Activated T-cell treated with anti-CD3 and anti-CD28 coated beads for 1 hour (primary cell): ENCODE measurements around the gene PARVA.

ENCODE experiments used
- DNase-seq: peaks from one replicate; pipeline ENCODE4 v3.0.0-alpha.2; 2020; ENCODE audit warnings: low read depth

The PARVA gene

GRCh38 chr11:12433121-12433520, 55.8 kb downstream of the PARVA start:
- no peak for DNase-seq

- DNase-seq, result no peak
Measured at GRCh38 chr11:12433571-12434324, 56.4 kb downstream of the PARVA start.

DNA sequence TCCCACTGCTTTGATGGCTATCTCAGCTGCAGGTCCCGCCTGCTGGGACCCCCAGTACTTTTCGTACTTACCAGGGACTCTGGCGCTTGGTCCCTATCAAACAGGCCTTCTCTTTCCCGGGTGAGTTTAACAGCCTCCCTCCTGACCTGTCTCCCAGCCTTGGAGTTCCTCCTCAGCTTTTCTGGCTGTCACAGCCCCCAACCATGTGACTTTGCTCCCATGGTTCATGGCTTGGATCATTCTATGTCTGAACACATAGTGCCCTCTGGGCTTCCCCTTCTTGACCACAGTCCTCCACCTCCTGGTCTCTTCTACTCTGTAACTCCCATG, 56.9 kb downstream of the PARVA start:
- no peak for DNase-seq

DNA sequence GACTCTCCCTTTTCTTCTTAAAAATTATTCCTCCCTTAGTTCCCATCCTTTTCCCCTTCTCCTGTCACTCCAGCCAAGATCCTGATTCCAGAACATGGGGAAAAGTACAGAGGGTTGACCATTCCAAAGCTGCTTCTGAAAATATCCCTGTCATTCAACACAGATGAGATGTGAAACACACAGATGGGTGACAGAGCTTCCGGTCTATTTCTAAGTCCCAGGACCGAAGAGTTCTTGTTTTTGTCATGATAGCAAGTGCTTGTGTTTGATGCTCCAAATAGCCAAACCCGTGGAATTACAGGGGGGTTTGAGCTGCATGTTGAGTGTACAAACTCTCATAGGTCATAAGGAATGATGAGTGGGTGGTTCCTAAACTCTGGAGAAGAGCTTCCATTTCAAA, 57.9 kb downstream of the PARVA start:
- no peak for DNase-seq

- DNase-seq, result no peak
Measured at GRCh38 chr11:12436266-12436665, 58.9 kb downstream of the PARVA start.

DNA sequence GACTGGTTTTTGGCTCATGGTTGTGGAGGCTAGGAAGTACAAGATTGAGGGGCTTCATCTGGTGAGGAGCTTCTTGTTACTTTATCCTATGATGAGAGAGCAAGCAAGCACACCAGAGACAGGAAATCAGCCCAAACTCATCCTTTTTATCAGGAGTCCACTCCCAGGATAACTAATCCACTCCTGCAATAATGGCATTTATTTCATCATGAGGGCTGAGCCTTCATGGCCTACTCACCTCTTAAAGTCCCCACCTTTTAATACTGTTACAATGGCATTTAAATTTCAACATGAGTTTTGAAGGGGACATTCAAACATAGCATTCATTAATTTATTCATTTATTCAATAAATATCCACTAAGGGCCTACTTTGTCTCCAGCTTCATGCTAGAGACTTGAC, 60.9 kb downstream of the PARVA start:
- DNase-seq, result no peak

DNA sequence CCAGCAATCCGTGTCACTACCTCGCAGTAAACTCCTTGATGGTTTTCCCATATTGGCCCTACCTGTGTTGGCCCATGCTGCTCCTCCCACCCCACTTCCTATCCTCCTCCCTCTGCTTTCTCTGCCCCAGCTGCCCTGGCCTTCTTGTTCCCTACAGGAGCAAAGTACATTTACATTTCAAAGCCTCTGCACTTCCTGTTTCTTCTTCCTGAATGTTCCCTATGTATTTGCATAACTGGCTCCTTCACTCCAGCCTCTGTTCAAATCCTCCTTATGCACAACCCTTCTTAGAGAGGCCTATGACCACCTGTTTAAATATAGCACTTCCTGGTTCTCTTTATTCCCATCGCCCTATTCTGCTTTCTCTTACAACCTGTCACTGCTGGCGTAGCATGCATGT, 62.2 kb downstream of the PARVA start:
- DNase-seq, result no peak

GRCh38 chr11:12440565-12440964, 63.2 kb downstream of the PARVA start:
- no peak for DNase-seq

- DNase-seq, result no peak
Measured at GRCh38 chr11:12441231-12441861, 64.0 kb downstream of the PARVA start.

DNA sequence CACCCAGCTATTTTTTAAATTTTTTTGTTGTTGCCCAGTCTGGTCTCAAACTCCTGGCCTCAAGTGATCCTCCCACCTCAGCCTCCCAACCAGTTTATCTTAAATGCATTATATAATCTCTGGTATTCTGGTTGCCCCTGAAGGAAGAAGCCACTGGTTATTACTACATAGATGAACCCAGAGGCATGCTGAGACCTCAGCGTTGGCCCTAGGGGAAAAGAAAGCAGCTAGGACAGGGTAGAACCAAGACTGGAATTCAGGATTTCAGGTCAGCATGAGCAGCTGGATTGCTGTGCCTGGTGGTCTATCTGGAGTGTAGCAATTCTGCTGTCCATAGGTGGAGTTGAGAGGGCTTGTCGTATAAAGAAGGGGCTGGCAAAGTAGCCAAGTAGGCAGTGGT, 67.2 kb downstream of the PARVA start:
- no peak for DNase-seq

DNA sequence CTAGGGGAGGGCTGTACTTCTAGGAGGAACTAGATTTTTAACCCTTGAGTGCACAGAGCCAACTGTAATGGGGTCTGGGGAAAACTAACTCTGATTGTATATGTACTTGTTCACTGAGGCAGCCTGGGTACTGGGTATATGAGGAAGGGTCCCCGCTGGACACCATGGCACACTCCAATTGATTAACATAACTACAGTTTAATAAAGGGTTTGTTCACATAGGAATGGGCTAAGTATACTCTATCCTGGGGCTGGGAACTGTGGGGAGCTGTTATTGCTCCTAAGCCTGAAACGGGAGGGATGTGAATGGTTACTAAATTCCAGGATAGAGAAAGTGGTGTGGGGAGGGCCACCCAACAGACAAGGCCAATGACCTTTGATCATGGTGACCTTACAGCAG, 67.6 kb downstream of the PARVA start:
- DNase-seq, result no peak

GRCh38 chr11:12446863-12447262, 69.5 kb downstream of the PARVA start:
- no peak for DNase-seq

- no peak for DNase-seq
Measured at GRCh38 chr11:12448131-12448939, 71.0 kb downstream of the PARVA start.

DNA sequence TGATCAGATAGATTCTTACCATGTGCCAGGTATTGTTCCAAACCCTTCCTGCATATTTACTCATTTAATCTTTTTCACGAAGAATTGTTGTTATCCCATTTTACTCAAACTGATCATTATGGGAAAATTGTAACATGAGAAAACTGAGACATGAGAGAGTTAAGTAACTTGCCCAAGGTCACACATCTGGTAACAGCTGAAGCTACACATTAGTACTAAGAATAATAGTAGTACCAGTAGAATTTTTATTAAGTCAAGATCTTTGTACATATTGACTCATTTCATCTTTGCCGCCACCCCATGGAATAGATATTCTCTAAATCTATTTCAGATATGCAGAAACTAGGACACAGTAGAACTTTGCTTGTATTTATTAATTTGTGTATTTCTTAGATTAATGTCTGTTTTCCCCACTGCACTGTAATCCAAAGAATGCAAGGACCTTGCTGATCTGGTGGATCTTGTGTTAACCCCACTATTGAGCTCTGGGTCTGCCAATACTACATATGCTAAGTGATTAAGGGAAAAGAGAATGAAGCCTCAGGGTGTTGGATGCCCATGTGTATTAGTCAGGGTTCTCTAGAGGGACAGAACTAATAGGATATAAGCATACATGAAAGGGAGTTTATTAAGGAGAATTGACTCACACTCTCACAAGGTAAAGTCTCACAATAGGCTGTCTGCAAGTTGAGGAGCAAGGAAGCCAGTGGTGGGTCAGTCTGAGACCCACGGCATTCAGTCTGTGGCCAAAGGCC, 72.8 kb downstream of the PARVA start:
- DNase-seq, result no peak

GRCh38 chr11:12451179-12451814, 73.9 kb downstream of the PARVA start:
- no peak for DNase-seq

- DNase-seq, result no peak
Measured at GRCh38 chr11:12453243-12453642, 75.9 kb downstream of the PARVA start.

DNA sequence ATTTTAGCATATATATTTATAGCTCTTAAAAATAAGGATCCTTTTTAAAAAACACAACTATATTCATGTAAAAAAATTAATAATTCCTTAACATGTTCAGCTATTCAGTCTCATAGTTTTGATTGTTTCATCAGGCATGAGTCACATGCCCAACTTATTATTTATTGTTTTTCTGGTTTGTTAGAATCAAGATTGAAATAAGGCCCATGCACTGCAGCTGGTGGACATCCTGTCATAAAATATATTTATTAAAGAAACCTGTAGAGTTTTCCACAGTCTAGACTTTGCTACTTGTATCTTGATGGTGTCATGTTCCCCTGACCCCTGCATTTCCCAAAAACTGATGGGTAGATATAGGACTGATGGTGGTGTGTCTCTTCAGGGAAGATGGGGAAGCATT, 77.4 kb downstream of the PARVA start:
- no peak for DNase-seq

GRCh38 chr11:12455938-12456337, 78.6 kb downstream of the PARVA start:
- DNase-seq, result no peak

DNA sequence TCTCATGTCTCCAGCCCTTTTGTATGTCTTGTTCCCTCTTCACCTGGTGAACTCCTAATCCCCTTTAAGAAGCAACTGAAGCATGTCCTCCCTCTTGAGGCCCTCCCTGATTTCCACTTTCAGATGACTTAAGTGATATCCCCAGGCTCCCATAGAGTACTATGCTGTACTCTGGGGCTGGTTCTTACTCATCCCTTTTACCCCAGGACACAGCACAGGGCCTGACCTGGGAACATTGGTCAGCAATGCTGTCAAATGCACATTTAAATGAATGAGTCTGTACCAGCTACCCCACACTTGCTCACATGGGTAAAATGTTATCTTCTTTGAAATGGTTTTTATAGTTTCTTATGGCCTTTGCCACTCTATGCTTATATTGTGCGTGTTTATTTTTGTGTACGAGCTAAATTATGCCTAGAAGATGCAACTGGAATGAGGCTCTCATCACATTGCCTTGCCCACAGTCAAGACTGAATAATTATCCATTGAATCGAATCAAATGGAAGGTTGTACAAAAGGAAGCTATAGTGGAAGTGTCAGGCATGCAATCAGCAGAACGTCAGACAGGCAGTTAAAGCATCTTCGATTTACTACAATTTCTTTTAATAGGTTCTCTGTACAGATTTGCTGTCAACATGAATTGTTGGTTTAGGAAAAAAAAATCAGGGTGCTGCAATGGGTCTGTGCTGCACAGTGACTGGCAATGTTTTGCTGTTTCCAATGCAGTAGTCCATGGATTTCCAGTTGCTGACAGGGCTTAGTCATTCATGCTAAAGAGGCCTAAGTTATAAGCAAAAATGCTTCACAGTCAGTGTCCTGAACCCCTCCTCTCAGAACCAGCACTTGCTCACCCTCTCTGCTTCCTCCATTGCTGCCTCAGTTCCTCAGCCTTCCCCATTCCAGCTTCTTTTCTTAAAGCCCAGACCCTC, 79.5 kb downstream of the PARVA start:
- DNase-seq, result no peak

DNA sequence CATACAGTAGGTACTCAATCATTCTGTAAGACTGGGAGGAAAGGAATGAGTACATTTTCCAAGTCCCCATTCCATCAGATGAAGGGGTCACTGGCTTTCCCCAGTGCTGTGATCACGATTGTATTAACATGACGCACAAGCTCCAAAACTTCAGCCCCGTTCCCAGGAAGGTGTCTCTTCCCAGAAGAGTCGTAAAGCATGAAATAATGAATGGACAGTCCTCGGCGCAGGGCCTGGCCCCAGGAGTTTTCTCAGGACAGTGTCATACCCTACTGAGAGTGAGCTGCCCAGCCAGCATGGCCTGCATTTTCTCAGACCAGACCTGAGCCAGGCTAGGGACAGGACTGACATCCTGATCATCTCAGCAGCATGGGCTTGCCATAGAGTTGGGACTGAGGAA, 80.7 kb downstream of the PARVA start:
- no peak for DNase-seq

DNA sequence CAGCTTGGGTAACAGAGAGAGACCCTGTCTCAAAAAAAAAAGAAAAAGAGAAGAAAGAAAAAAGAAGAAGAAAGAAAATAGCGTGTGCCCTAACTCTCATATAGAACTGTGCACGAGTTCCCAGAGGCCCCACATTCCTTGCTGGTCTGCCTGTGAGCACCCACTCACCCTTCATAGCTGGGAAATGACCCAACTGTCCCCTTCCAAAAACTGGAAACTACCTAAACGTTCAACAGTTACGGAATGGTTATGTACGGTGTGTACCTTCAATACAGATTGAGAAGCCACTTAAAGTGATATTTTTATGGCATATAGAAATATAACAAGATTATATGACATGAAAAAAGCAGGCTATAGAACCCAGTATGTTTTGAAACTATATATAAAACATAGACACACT, 82.0 kb downstream of the PARVA start:
- DNase-seq, result no peak
